ENCODE measurements around the gene TIE1.

- no peak for TF ChIP-seq EP300 (IDR thresholded peaks at IDR 0.05)
- no peak for TF ChIP-seq POLR2AphosphoS5 (IDR thresholded peaks at IDR 0.05)
- TF ChIP-seq, protein P1, sequence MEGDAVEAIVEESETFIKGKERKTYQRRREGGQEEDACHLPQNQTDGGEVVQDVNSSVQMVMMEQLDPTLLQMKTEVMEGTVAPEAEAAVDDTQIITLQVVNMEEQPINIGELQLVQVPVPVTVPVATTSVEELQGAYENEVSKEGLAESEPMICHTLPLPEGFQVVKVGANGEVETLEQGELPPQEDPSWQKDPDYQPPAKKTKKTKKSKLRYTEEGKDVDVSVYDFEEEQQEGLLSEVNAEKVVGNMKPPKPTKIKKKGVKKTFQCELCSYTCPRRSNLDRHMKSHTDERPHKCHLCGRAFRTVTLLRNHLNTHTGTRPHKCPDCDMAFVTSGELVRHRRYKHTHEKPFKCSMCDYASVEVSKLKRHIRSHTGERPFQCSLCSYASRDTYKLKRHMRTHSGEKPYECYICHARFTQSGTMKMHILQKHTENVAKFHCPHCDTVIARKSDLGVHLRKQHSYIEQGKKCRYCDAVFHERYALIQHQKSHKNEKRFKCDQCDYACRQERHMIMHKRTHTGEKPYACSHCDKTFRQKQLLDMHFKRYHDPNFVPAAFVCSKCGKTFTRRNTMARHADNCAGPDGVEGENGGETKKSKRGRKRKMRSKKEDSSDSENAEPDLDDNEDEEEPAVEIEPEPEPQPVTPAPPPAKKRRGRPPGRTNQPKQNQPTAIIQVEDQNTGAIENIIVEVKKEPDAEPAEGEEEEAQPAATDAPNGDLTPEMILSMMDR (IDR thresholded peaks at IDR 0.05): no peak
- TF ChIP-seq POLR2A (IDR thresholded peaks at IDR 0.05): no peak
These were observed 5.3 kb downstream of the TIE1 start for GRCh38 chr1:43305926-43306687.

All from upper lobe of left lung (tissue), 4 donors.